ENCODE data around the gene UFSP1. TPM values are rescaled to one million over a fixed set of nuclear protein-coding genes. Genes with fewer than 3 reads are reported as not detected.
A peak's percentile ranks its signal among the peaks of the same experiment; 100 is the strongest.
"Not testable (repeated sequence)": the region's sequence is repeated elsewhere in the genome, so short reads cannot be mapped to it uniquely, and the experiment has no call there.

Gene UFSP1
- total RNA-seq, result 1 to 10 TPM; 1.0 to 1.9 (median 1.3) TPM
- total RNA-seq (2013), result 0.88 TPM

GRCh38 chr7:100888988-100889750, at the start of gene UFSP1:
TSS of gene UFSP1 (minus strand) at chr7:100889715. CDS start at chr7:100889271, 444 bp downstream.
- ATAC-seq (peak in 2 of 3 donors; percentile 52), DNase-seq (peak in 1 of 2 donors; percentile 33)
- Mint-ChIP-seq H3K27me3 (ENCODE audit: low read depth in 2 of 2) (peaks cover 17 to 28% of the 10 kb centered on the region in 2 donors), H3K9me3 (no peaks in the 10 kb centered on the region), H3K4me1 (peaks cover 12 to 45% of the 10 kb centered on the region in 2 donors), H3K36me3 (no peaks in the 10 kb centered on the region), H3K27ac (peak within 1 kb of the TSS; percentile 48 to 82), H3K4me3 (peak within 1 kb of the TSS; percentile 89)
- Histone ChIP-seq H3K9me3 (ENCODE audit: control insufficient read depth, insufficient read depth, low read length) (no peaks in the 10 kb centered on the region), H3K27ac (ENCODE audit: low read length) (peak within 1 kb of the TSS; percentile 46), H3K4me1 (ENCODE audit: control insufficient read depth, insufficient read depth, low read length) (peaks cover 49% of the 10 kb centered on the region), H3K36me3 (ENCODE audit: control insufficient read depth, insufficient read depth, low read length) (peaks cover 40% of the 10 kb centered on the region), H3K27me3 (ENCODE audit: control insufficient read depth, insufficient read depth, low read length) (peaks cover 6% of the 10 kb centered on the region), H3K4me3 (ENCODE audit: low read length) (peak within 1 kb of the TSS; percentile 62)
- WGBS (ENCODE audit: insufficient coverage), result 5% methylated on average over 67 of the region's 73 CpGs
- intact Hi-C loops (cut with micrococcal nuclease), result loop anchor here (2.0 kb wide), 1 partner anchor 14 kb away; the partner anchor contains the start of gene SRRT
- TF ChIP-seq, protein P1, sequence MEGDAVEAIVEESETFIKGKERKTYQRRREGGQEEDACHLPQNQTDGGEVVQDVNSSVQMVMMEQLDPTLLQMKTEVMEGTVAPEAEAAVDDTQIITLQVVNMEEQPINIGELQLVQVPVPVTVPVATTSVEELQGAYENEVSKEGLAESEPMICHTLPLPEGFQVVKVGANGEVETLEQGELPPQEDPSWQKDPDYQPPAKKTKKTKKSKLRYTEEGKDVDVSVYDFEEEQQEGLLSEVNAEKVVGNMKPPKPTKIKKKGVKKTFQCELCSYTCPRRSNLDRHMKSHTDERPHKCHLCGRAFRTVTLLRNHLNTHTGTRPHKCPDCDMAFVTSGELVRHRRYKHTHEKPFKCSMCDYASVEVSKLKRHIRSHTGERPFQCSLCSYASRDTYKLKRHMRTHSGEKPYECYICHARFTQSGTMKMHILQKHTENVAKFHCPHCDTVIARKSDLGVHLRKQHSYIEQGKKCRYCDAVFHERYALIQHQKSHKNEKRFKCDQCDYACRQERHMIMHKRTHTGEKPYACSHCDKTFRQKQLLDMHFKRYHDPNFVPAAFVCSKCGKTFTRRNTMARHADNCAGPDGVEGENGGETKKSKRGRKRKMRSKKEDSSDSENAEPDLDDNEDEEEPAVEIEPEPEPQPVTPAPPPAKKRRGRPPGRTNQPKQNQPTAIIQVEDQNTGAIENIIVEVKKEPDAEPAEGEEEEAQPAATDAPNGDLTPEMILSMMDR (IDR thresholded peaks at IDR 0.05), result no peak

DNA sequence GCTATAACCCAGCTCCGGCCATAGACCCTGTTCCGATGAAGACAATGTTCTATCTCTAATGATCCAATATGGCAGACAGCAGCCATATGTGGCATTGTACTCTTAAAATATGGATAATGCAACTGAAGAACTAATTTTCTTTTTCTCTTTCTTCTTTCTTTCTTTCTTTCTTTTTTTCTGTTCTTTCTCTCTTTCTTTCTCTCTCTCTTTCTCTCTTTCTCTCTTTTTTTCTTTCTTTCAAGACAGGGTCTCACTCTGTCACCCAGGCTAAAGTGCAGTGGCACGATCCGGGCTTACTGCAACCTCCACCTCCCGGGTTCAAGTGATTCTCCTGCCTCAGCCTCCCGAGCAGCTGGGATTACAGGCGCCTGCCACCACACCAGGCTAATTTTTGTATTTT, 46.7 kb upstream of the UFSP1 start:
- WGBS (ENCODE audit: insufficient coverage), result 93% methylated on average over 5 of the region's 7 CpGs
- H3K27ac Mint-ChIP-seq; H3K4me3 ChIP-seq (ENCODE audit: low read length); H3K4me1 Mint-ChIP-seq; H3K4me1 ChIP-seq (ENCODE audit: control insufficient read depth, insufficient read depth, low read length); ATAC-seq; H3K4me3 Mint-ChIP-seq; H3K36me3 ChIP-seq (ENCODE audit: control insufficient read depth, insufficient read depth, low read length); H3K27me3 ChIP-seq (ENCODE audit: control insufficient read depth, insufficient read depth, low read length); H3K36me3 Mint-ChIP-seq; H3K27me3 Mint-ChIP-seq (ENCODE audit: low read depth in 2 of 2); H3K9me3 Mint-ChIP-seq; intact Hi-C loops (cut with micrococcal nuclease); DNase-seq; H3K27ac ChIP-seq (ENCODE audit: low read length); H3K9me3 ChIP-seq (ENCODE audit: control insufficient read depth, insufficient read depth, low read length): not testable (repeated sequence)

- H3K4me3 Mint-ChIP-seq; H3K9me3 ChIP-seq (ENCODE audit: control insufficient read depth, insufficient read depth, low read length); H3K9me3 Mint-ChIP-seq; DNase-seq; H3K27me3 Mint-ChIP-seq (ENCODE audit: low read depth in 2 of 2); H3K4me1 Mint-ChIP-seq; H3K4me1 ChIP-seq (ENCODE audit: control insufficient read depth, insufficient read depth, low read length); H3K4me3 ChIP-seq (ENCODE audit: low read length); H3K36me3 ChIP-seq (ENCODE audit: control insufficient read depth, insufficient read depth, low read length); H3K27ac Mint-ChIP-seq; intact Hi-C loops (cut with micrococcal nuclease); H3K27me3 ChIP-seq (ENCODE audit: control insufficient read depth, insufficient read depth, low read length); ATAC-seq; H3K36me3 Mint-ChIP-seq; H3K27ac ChIP-seq (ENCODE audit: low read length): not testable (repeated sequence)
- WGBS (ENCODE audit: insufficient coverage), result 44% methylated on average over 1 of the region's 2 CpGs
Measured at GRCh38 chr7:100935381-100935780, 45.9 kb upstream of the UFSP1 start.

DNA sequence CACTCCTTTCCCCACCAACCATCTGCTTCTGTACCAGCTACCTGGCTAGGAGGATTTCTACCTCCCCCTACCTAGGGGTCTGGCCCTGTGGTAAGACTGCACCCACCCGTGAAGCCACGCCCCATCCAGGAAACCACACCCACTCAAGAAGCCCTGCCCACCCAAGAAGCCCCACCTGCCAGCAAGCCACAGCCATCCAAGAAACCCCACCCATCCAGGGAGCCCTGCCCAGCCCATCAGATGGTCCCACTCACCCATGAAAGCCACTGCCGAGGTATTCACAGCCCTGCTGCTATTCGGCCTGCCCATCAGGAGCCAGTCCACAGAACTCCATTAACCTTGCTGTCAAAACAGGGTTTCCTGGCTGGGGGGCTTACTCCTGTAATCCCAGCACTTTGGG, 44.2 kb upstream of the UFSP1 start:
- H3K27ac Mint-ChIP-seq, result no peak overlapping the region
- no peak overlapping the region for H3K27ac ChIP-seq (ENCODE audit: low read length)
- no peak overlapping the region for H3K4me3 Mint-ChIP-seq
- no peaks in the 10 kb centered on the region for H3K9me3 ChIP-seq (ENCODE audit: control insufficient read depth, insufficient read depth, low read length)
- TF ChIP-seq, protein P1 (IDR thresholded peaks at IDR 0.05), result no peak
- H3K9me3 Mint-ChIP-seq, result no peaks in the 10 kb centered on the region
- H3K36me3 ChIP-seq (ENCODE audit: control insufficient read depth, insufficient read depth, low read length), result no peaks in the 10 kb centered on the region
- H3K4me1 Mint-ChIP-seq, result no peaks in the 10 kb centered on the region
- no peak overlapping the region for H3K4me3 ChIP-seq (ENCODE audit: low read length)
- DNase-seq (no peak), ATAC-seq (no peak)
- no peaks in the 10 kb centered on the region for H3K36me3 Mint-ChIP-seq
- no peaks in the 10 kb centered on the region for H3K4me1 ChIP-seq (ENCODE audit: control insufficient read depth, insufficient read depth, low read length)
- peaks cover 0 to 9% of the 10 kb centered on the region in 2 donors for H3K27me3 Mint-ChIP-seq (ENCODE audit: low read depth in 2 of 2)
- WGBS (ENCODE audit: insufficient coverage), result 55% methylated on average over 4 of the region's 4 CpGs
- intact Hi-C loops (cut with micrococcal nuclease), result no loop called here
- peaks cover 2% of the 10 kb centered on the region for H3K27me3 ChIP-seq (ENCODE audit: control insufficient read depth, insufficient read depth, low read length)
